GM06990 (cell line): ENCODE results near the gene LYPD5.
"Not testable (repeated sequence)": the region's sequence is repeated elsewhere in the genome, so short reads cannot be mapped to it uniquely, and the experiment has no call there.

Experiments used
- DNase-seq: peaks from one replicate; pipeline ENCODE4 v3.0.0-alpha.2; 2011; ENCODE audit not compliant: insufficient read length; ENCODE audit errors: extremely low read depth
- H3K27me3 ChIP-seq: replicated peaks from 2 replicates; pipeline ENCODE4 v1.6.0; 2011; ENCODE audit warnings: low read length; ENCODE audit not compliant: control insufficient read depth, insufficient read depth
- H3K36me3 ChIP-seq: 2 replicates; pipeline ENCODE4 v1.5.1; 2011; ENCODE audit warnings: low read length; ENCODE audit not compliant: control insufficient read depth, insufficient read depth
- H3K4me3 ChIP-seq: replicated peaks from 2 replicates; pipeline ENCODE4 v1.5.1; 2011; ENCODE audit warnings: low read depth, mild to moderate bottlenecking, control low read depth, low read length
- TF ChIP-seq, protein P1 (sequence below): IDR thresholded peaks from 2 replicates; pipeline ENCODE4 v1.5.1; 2011; ENCODE audit warnings: low read length, control low read depth, mild to moderate bottlenecking, inconsistent platforms; ENCODE audit not compliant: insufficient read depth, poor library complexity, severe bottlenecking

The LYPD5 gene

DNA sequence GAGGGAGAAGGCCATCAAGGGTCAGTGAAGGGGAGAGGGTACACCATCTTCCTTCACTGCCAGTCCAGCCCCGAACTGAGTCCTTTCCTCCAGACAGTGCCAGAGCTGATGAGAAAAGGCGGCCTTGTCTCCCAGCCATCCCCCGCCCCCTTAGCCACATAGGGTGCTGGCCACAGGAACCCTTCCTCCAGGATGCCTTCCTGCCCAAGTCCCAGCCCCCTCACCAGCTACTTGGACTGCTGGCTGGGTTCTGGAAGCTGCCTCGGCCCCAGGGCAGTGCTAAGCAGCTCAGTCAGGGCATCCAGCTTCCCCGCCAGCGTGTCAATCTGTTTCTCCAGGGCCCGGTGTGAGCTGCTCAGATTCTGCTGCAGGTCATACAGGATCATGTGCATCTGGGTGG lies 34.9 kb downstream of the LYPD5 start:
- DNase-seq: no peak
- Histone ChIP-seq H3K36me3 (peaks cover 42% of the 10 kb centered on the region), H3K4me3 (no peak overlapping the region), H3K27me3 (no peaks in the 10 kb centered on the region)
- TF ChIP-seq, protein P1, sequence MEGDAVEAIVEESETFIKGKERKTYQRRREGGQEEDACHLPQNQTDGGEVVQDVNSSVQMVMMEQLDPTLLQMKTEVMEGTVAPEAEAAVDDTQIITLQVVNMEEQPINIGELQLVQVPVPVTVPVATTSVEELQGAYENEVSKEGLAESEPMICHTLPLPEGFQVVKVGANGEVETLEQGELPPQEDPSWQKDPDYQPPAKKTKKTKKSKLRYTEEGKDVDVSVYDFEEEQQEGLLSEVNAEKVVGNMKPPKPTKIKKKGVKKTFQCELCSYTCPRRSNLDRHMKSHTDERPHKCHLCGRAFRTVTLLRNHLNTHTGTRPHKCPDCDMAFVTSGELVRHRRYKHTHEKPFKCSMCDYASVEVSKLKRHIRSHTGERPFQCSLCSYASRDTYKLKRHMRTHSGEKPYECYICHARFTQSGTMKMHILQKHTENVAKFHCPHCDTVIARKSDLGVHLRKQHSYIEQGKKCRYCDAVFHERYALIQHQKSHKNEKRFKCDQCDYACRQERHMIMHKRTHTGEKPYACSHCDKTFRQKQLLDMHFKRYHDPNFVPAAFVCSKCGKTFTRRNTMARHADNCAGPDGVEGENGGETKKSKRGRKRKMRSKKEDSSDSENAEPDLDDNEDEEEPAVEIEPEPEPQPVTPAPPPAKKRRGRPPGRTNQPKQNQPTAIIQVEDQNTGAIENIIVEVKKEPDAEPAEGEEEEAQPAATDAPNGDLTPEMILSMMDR: no peak

DNA sequence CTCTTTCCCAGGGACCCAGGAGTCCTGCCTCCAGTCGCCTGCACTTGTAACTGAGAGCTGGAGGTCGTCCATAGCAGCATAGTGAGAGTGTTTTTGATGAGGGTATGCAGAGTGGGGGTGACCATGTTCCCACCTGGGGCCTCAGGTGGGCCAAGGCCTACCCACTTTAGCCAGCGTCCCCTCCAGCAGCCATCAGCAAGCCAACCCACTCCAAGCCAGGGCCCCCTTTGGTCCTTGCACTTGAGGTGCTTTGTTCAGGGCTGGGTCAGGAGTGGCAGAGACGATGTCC lies 35.5 kb downstream of the LYPD5 start:
- no peak overlapping the region for H3K4me3 ChIP-seq
- no peak for DNase-seq
- TF ChIP-seq, protein P1: no peak
- H3K36me3 ChIP-seq: peaks cover 39% of the 10 kb centered on the region
- no peaks in the 10 kb centered on the region for H3K27me3 ChIP-seq

DNA sequence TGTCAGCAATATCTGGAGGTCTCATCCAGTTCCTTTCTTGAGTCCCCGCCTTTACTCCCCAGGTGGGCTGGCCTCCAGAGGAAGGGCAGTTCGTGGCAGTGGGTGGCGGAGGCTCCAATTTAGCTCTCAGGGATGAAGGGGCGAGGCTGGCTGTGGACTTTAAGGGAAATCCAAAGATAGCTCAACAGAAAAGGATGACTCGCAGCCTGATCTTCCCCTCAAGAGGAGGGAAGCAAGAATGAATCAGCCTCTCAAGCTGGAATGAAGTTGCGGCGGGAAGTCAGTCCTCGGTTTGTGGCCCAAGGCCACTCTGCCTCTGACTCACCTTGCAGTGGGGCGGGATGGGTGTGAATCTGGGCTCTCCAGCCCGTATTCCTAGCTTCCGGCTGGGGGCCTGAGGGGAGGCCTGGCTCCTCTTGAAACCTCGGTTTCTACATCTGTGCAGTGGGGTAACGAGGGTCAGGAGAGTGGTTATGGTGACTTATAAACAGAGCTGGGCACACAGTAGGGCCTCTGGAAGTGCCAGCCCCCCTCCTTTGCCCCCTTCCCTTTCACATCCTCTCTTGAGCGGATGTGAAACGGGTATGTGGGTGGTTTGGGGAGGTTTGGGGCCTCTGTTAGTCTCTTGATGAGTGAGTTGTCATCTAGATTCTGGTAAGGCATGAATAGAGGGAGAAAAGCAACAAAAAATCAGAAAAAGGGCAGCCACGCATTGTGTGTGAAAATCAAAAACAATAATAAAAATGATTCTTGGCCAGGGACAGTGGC lies 37.0 kb downstream of the LYPD5 start:
- DNase-seq: peak; percentile 90
- Histone ChIP-seq H3K27me3 (no peaks in the 10 kb centered on the region), H3K4me3 (peak overlapping the region; percentile 29; the same call in 1 of the 2 replicates), H3K36me3 (peaks cover 31% of the 10 kb centered on the region)
- TF ChIP-seq, protein P1: no peak

DNA sequence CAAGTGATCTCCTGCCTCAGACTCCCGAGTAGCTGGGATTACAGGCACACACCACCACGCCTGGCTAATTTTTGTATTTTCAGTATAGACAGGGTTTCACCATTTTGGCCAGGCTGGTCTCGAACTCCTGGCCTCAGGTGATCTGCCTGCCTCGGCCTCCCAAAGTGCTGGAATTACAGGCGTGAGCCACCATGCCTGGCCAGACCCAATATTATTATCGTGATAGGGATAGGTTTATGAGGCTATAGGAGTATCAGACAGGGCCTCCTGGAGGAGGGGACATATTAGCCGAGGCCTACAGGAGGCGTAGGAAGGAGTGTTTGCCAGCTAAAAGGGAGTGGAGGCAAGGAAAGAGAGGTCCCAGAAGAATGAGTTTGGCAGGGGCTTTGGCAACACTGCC lies 37.6 kb downstream of the LYPD5 start:
- H3K4me3 ChIP-seq: peak overlapping the region; percentile 29
- not testable (repeated sequence) for H3K27me3 ChIP-seq, DNase-seq
- H3K36me3 ChIP-seq: peaks cover 25% of the 10 kb centered on the region

DNA sequence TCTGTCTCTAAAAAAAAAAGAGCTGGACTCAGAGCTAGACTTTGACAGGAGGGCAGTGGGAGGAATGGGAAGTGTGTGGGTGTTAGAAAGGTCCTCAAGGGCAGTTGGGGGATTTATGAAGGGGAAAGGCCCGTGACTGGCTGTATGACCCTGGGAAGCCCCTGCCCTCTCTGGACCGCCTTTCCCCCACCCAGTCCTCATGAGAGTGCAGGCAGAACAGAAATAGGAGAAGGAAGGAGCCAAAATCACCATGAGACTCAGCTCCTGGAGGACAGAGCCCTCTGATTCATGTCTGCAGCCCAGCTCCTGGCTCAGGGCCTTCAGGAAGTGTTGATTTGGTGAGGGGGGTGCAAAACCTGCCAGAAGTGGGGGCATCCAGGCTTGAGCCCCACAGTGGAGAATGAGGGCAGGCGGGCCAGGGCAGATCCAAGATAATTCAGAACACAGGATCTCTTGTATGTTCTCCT lies 38.7 kb downstream of the LYPD5 start:
- TF ChIP-seq, protein P1: no peak
- H3K36me3 ChIP-seq: peaks cover 16% of the 10 kb centered on the region
- peak; percentile 75 for DNase-seq
- H3K27me3 ChIP-seq: no peaks in the 10 kb centered on the region
- H3K4me3 ChIP-seq: no peak overlapping the region

DNA sequence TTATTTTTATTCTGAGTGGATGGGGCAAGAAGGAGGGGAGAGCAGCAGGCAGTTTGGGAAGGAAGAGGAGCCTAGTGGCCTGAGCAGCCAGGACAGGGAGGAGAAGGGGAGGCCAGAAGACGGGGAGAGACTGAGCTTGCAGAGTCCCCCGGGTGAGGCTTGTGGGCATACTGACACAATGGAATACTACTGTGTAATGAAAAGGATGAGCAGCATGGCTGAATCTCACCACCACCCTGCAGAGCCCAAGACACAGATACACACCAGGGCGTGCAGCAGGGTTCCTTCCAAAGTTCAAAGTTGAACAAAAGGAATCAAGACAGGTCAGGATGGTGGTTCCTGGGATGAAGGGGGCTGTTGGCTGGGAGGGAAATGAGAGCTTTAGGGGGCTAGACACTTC lies 39.4 kb downstream of the LYPD5 start:
- no peak for DNase-seq
- Histone ChIP-seq H3K4me3 (no peak overlapping the region), H3K36me3 (peaks cover 12% of the 10 kb centered on the region), H3K27me3 (no peaks in the 10 kb centered on the region)
- TF ChIP-seq, protein P1: no peak
